Fibroblast of skin of right biceps (primary cell): ENCODE data around the gene ZSCAN5B.

ENCODE experiments used
- DNase-seq: peaks from one replicate; pipeline ENCODE4 v3.0.0-alpha.2; 2013

ZSCAN5B gene

DNA sequence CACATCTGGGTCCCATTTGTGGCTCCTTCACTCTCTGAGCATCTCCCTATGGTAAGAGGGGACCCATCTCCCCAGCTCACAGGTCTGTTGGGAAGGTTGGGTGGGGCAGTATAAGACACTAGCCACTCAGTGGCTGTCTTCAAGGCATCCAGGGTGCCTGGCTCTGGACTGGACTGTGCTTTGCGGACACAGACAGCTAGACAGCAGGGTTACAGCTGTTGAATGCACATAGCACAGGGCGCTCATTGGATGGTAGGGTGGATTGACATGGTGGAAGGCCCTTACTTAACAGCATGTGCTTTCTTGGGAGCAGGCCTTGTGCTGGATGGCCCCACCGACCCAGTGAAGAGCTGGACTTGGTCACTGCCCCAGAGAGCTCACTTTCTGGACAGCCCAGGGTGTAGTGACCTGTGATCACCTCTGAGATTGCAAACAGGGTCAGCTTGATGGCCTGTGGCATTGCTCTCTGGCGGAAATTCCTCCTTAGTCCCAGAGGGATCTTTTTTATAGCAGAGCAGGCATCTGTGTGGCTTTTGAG is 54.6 kb downstream of the ZSCAN5B start:
- DNase-seq: no peak

DNA sequence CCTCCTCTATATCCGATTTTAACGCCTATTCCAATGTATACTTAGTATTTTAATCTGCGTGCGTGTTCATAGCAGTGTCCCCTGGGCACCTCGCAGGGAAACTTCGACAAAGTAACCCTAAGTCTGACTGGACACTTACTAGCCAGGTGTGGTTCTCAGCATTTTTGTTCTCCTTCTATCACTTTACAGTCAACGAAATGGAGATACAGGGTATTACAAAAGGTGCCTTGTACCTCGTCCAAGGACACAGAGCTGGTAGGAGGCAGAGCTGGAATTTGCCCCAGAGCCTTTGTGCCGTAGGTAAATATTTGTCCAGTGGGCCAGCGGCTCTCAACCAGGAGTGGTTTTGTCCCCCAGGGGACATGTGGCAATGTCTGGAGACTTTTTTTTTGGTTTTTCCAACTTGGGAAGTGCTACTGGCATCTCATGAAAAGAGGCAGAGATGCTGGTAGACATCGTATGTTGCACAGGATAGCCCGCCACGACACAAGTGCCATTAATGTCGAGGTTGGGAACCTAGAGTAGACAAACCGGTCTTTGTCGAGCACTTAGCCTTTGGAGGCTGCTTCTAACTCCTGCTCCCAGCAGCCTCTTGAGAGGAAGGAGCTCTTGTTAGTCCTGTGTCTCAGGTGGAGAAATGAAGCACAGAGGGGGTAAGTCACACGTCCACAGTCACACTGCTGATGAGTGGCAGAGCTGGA is 55.3 kb downstream of the ZSCAN5B start:
- no peak for DNase-seq

DNA sequence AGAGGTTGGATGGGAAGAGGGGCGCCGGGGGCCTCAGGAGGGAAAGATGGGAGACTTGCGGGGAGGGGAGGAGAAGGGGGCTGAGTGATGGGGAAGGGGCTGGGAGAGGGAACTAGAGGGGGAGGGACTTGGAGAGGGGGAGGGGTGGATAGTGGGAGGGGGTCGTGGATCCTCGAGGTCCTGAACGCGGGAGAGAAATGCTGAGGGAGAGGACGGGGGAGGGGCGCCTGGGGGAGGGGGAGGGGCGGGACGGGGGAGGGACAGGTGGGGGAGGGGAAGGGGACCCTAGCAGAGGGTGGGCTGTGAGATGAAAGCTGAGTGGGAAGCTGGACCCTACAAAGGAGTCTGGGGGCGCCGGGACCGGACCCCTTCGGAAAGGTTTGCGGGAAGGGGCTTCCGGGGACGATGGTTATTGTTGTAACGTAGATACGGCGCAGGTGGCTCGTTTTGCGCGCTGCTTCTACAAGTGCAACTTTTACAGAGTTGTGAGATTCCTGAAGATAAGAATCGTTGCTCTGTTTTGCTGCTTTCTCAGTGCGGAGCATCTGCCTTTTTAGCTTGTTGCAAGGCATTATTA is 56.1 kb downstream of the ZSCAN5B start:
- no peak for DNase-seq

DNA sequence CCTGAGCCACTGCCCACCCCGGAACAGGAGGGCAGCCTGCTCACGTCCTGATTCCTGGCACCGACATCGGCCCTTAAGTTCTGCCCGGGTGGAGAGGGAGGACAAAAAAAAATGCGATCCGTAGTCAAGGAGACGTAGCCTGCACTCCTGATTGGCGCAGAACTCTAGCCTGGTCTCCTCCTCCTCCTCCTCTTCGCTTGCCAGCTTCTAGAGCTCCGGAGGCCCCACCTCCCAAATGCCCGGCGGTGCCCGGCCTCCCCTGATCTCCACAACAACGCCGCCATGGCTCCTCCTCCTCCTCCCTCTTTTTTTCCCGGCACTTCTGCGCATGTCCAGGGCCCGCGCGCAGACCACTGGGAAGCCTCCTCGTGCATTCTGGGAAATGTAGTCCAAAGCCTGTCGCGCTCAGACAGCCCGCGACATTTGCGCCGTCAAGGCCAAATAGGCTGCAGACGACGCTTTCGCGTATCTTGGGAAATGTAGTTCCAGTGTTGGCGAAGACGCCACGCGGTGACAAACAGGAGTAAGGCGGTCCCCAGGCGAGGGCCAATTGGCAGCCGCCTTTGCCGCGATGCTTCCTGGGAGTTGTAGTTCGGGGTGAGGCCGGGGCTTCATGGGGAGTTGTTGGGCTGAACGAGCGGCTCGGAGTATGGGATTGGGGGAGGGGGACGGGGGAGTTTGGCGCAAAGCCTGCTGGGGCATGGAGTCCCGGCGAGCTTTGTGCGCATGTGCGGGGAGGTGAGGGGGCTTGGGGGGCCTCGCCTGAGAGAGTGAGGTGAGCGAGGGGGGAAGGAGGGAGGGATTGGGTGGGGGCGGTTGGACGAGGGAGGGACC is 56.8 kb downstream of the ZSCAN5B start, which contains the start of gene ZNF444:
TSS of gene ZNF444 (plus strand) at position 705 of the 834 bp plus-strand sequence. CDS start 5,625 bp downstream, outside the sequence.
- DNase-seq: peak; percentile 99

DNA sequence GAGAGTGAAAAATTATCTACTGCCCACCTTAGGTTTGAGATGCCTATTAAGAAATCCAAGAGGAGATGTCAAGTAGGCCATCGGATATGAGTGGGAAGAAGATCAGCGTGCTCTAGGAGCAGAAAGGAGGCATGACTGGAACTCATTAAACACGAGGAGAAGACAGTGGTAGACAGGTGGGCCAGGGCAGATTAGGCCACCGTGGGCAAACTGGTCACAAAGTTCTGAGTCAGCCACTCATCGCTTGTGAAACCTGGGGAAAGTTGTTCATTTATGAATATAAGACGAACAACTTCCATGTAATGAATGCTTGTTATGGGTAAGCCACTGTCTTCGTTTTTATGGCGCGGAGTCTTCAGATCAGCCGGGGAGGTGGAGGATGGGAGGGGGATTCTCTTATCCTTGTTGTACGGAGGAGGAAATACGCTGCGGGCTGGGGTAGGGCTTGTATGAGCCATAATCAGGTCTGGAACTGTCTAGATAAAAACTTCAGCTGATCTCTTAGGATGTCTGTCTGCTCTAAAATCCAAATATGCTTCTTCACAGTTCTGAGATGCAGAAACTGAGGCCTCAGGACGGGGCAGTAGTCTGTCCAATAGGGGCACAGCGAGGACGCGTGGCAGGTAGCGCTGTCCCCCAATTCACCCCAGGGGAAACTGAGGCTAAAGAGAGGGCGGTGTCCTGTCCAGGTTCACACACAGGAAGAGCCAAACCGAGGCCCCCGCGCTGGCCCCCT is 57.6 kb downstream of the ZSCAN5B start:
- no peak for DNase-seq
